NCI-H128 (cell line): ENCODE data around the gene GRIK2.
A peak's percentile ranks its signal among the peaks of the same experiment; 100 is the strongest.
"Not testable (repeated sequence)": the region's sequence is repeated elsewhere in the genome, so short reads cannot be mapped to it uniquely, and the experiment has no call there.

Experiments
- DNase-seq: peaks from one replicate; lab custom pipeline; 2025; ENCODE audit not compliant: unreplicated experiment; lab: John Stamatoyannopoulos, UW

Gene GRIK2

GRCh38 chr6:101626269-101626668 lies 232.8 kb downstream of the GRIK2 start:
- no peak for DNase-seq

GRCh38 chr6:101630941-101631340 lies 237.4 kb downstream of the GRIK2 start:
- DNase-seq = no peak

GRCh38 chr6:101633081-101633480 lies 239.6 kb downstream of the GRIK2 start:
- DNase-seq = no peak

- not testable (repeated sequence) for DNase-seq
Observed at GRCh38 chr6:101638865-101639264, 245.4 kb downstream of the GRIK2 start.

GRCh38 chr6:101640131-101640530 lies 246.6 kb downstream of the GRIK2 start:
- no peak for DNase-seq

GRCh38 chr6:101645770-101646169 lies 252.3 kb downstream of the GRIK2 start:
- DNase-seq = no peak

GRCh38 chr6:101650402-101651100 lies 257.0 kb downstream of the GRIK2 start:
- DNase-seq = no peak

- no peak for DNase-seq
Observed at GRCh38 chr6:101652079-101652478, 258.6 kb downstream of the GRIK2 start.

GRCh38 chr6:101655109-101655508 lies 261.6 kb downstream of the GRIK2 start:
- DNase-seq = no peak

- DNase-seq = no peak
Observed at GRCh38 chr6:101662111-101662897, 268.8 kb downstream of the GRIK2 start.

- peak; percentile 83 for DNase-seq
Observed at GRCh38 chr6:101663100-101663499, 269.6 kb downstream of the GRIK2 start.

GRCh38 chr6:101666256-101666655 lies 272.7 kb downstream of the GRIK2 start:
- DNase-seq = no peak

GRCh38 chr6:101668496-101669030 lies 275.1 kb downstream of the GRIK2 start:
- DNase-seq = no peak

GRCh38 chr6:101676187-101676586 lies 282.7 kb downstream of the GRIK2 start:
- no peak for DNase-seq

- DNase-seq = no peak
Observed at GRCh38 chr6:101682937-101683336, 289.4 kb downstream of the GRIK2 start.

GRCh38 chr6:101683884-101684283 lies 290.4 kb downstream of the GRIK2 start:
- DNase-seq = no peak

- no peak for DNase-seq
Observed at GRCh38 chr6:101686653-101687052, 293.1 kb downstream of the GRIK2 start.

- DNase-seq = no peak
Observed at GRCh38 chr6:101689156-101689555, 295.6 kb downstream of the GRIK2 start.

GRCh38 chr6:101689695-101690094 lies 296.2 kb downstream of the GRIK2 start:
- no peak for DNase-seq

GRCh38 chr6:101700655-101701054 lies 307.1 kb downstream of the GRIK2 start:
- no peak for DNase-seq

GRCh38 chr6:101703311-101703710 lies 309.8 kb downstream of the GRIK2 start:
- no peak for DNase-seq

GRCh38 chr6:101705866-101706265 lies 312.4 kb downstream of the GRIK2 start:
- no peak for DNase-seq
